Measurements from ENCODE around the gene MICALL1.

Gene MICALL1

GRCh38 chr22:37982938-37983859 lies 77.1 kb downstream of the MICALL1 start:
- Histone ChIP-seq H2BK15ac (ENCODE audit: low read length) (peak overlapping the region; percentile 98), H3K23ac (ENCODE audit: low read depth, low read length, poor library complexity) (peak overlapping the region; percentile 99), H3K4ac (ENCODE audit: low read length) (no peak overlapping the region), H3K4me3 (ENCODE audit: low read length in 2 of 2) (peak overlapping the region in 1 of 2 donors; percentile 27), H4K8ac (ENCODE audit: low read depth, low read length) (no peak overlapping the region), H3K14ac (ENCODE audit: low read length) (no peak overlapping the region), H3K9ac (ENCODE audit: low read depth, low read length, poor library complexity) (peak overlapping the region; percentile 82), H4K91ac (ENCODE audit: low read depth, low read length, poor library complexity) (no peak overlapping the region), H2AFZ (ENCODE audit: low read length) (no peak overlapping the region), H2BK12ac (ENCODE audit: low read length) (peak overlapping the region; percentile 81), H3K18ac (ENCODE audit: low read length) (peak overlapping the region; percentile 96), H3K4me2 (ENCODE audit: insufficient read depth, low read length, poor library complexity, severe bottlenecking) (peak overlapping the region; percentile 52), H2BK120ac (ENCODE audit: low read depth, low read length) (peak overlapping the region; percentile 64), H3K9me3 (replicated peaks in 1 of 2; ENCODE audit: control insufficient read depth in 2 of 2, insufficient read depth in 1 of 2, low read depth in 1 of 2, low read length in 2 of 2) (no peaks in the 10 kb centered on the region), H3K27ac (replicated peaks; ENCODE audit: low read length) (no peak overlapping the region), H3K79me1 (ENCODE audit: low read depth, low read length) (no peaks in the 10 kb centered on the region), H2AK5ac (ENCODE audit: low read depth, low read length) (peak overlapping the region; percentile 99), H3K4me1 (ENCODE audit: control insufficient read depth in 2 of 2, insufficient read depth in 1 of 2, low read depth in 1 of 2, low read length in 2 of 2) (peaks cover 0 to 32% of the 10 kb centered on the region in 2 donors), H3K36me3 (replicated peaks in 1 of 2; ENCODE audit: control insufficient read depth in 2 of 2, insufficient read depth in 2 of 2, low read length in 2 of 2) (peaks cover 0 to 4% of the 10 kb centered on the region in 2 donors), H2BK5ac (ENCODE audit: low read length) (peak overlapping the region; percentile 42), H3K27me3 (ENCODE audit: control insufficient read depth in 3 of 3, insufficient read depth in 3 of 3, low read depth in 1 of 3, low read length in 3 of 3) (peaks cover 0 to 22% (median 10%) of the 10 kb centered on the region in 3 experiments)
- DNase-seq (ENCODE audit: low spot score): no peak
- no CpG with 5 or more reads among the region's 84 CpGs for WGBS, 2 donors (ENCODE audit: extremely low coverage in 2 of 2, insufficient read length in 2 of 2, insufficient replicate concordance in 1 of 2)

GRCh38 chr22:37983860-37984791 lies 78.0 kb downstream of the MICALL1 start, which contains the start of gene SOX10:
Gene SOX10 (minus strand): TSS chr22:37984555. CDS start chr22:37983784, 771 bp downstream.
- no CpG with 5 or more reads among the region's 42 CpGs for WGBS, 2 donors (ENCODE audit: extremely low coverage in 2 of 2, insufficient read length in 2 of 2, insufficient replicate concordance in 1 of 2)
- no peak within 1 kb of the TSS for H4K8ac ChIP-seq (ENCODE audit: low read depth, low read length)

GRCh38 chr22:37985050-37985585 lies 79.0 kb downstream of the MICALL1 start:
- Histone ChIP-seq H3K9ac (ENCODE audit: low read depth, low read length, poor library complexity) (peak overlapping the region; percentile 9), H3K79me1 (ENCODE audit: low read depth, low read length) (no peaks in the 10 kb centered on the region), H2AFZ (ENCODE audit: low read length) (no peak overlapping the region), H2BK12ac (ENCODE audit: low read length) (no peak overlapping the region), H3K27me3 (ENCODE audit: control insufficient read depth in 3 of 3, insufficient read depth in 3 of 3, low read depth in 1 of 3, low read length in 3 of 3) (peaks cover 0 to 22% (median 10%) of the 10 kb centered on the region in 3 experiments), H3K36me3 (replicated peaks in 1 of 2; ENCODE audit: control insufficient read depth in 2 of 2, insufficient read depth in 2 of 2, low read length in 2 of 2) (peaks cover 0 to 4% of the 10 kb centered on the region in 2 donors), H2AK5ac (ENCODE audit: low read depth, low read length) (peak overlapping the region; percentile 91), H3K4me3 (ENCODE audit: low read length in 2 of 2) (no peak overlapping the region), H3K14ac (ENCODE audit: low read length) (peak overlapping the region; percentile 5), H3K27ac (replicated peaks; ENCODE audit: low read length) (no peak overlapping the region), H2BK15ac (ENCODE audit: low read length) (peak overlapping the region; percentile 81), H3K23ac (ENCODE audit: low read depth, low read length, poor library complexity) (no peak overlapping the region), H2BK5ac (ENCODE audit: low read length) (no peak overlapping the region), H3K4me1 (ENCODE audit: control insufficient read depth in 2 of 2, insufficient read depth in 1 of 2, low read depth in 1 of 2, low read length in 2 of 2) (peaks cover 0 to 23% of the 10 kb centered on the region in 2 donors), H3K18ac (ENCODE audit: low read length) (peak overlapping the region; percentile 70), H4K91ac (ENCODE audit: low read depth, low read length, poor library complexity) (no peak overlapping the region), H2BK120ac (ENCODE audit: low read depth, low read length) (no peak overlapping the region), H3K4ac (ENCODE audit: low read length) (no peak overlapping the region), H3K9me3 (replicated peaks in 1 of 2; ENCODE audit: control insufficient read depth in 2 of 2, insufficient read depth in 1 of 2, low read depth in 1 of 2, low read length in 2 of 2) (no peaks in the 10 kb centered on the region), H4K8ac (ENCODE audit: low read depth, low read length) (no peak overlapping the region), H3K4me2 (ENCODE audit: insufficient read depth, low read length, poor library complexity, severe bottlenecking) (no peak overlapping the region)
- DNase-seq (ENCODE audit: low spot score): no peak
- WGBS, 2 donors (ENCODE audit: extremely low coverage in 2 of 2, insufficient read length in 2 of 2, insufficient replicate concordance in 1 of 2): no CpG with 5 or more reads among the region's 9 CpGs

More at GRCh38 chr22:37983860-37984791, 78.0 kb downstream of the MICALL1 start, which contains the start of gene SOX10:
- H2BK5ac ChIP-seq (ENCODE audit: low read length): peak within 1 kb of the TSS; percentile 42
- H3K27me3 ChIP-seq (ENCODE audit: control insufficient read depth in 3 of 3, insufficient read depth in 3 of 3, low read depth in 1 of 3, low read length in 3 of 3): peaks cover 0 to 22% (median 10%) of the 10 kb centered on the region in 3 experiments
- H3K27ac ChIP-seq (replicated peaks; ENCODE audit: low read length): no peak within 1 kb of the TSS
- H3K4me3 ChIP-seq (ENCODE audit: low read length in 2 of 2): peak within 1 kb of the TSS in 1 of 2 donors; percentile 43
- peak within 1 kb of the TSS; percentile 81 for H2BK12ac ChIP-seq (ENCODE audit: low read length)
- H2AK5ac ChIP-seq (ENCODE audit: low read depth, low read length): peak within 1 kb of the TSS; percentile 99
- H3K23ac ChIP-seq (ENCODE audit: low read depth, low read length, poor library complexity): peak within 1 kb of the TSS; percentile 99
- H3K18ac ChIP-seq (ENCODE audit: low read length): peak within 1 kb of the TSS; percentile 96
- no peaks in the 10 kb centered on the region for H3K9me3 ChIP-seq (replicated peaks in 1 of 2; ENCODE audit: control insufficient read depth in 2 of 2, insufficient read depth in 1 of 2, low read depth in 1 of 2, low read length in 2 of 2)
- H2AFZ ChIP-seq (ENCODE audit: low read length): no peak within 1 kb of the TSS
- H3K36me3 ChIP-seq (replicated peaks in 1 of 2; ENCODE audit: control insufficient read depth in 2 of 2, insufficient read depth in 2 of 2, low read length in 2 of 2): peaks cover 0 to 4% of the 10 kb centered on the region in 2 donors
- peak within 1 kb of the TSS; percentile 5 for H3K14ac ChIP-seq (ENCODE audit: low read length)
- peak within 1 kb of the TSS; percentile 98 for H2BK15ac ChIP-seq (ENCODE audit: low read length)
- no peak within 1 kb of the TSS for H4K91ac ChIP-seq (ENCODE audit: low read depth, low read length, poor library complexity)
- peak within 1 kb of the TSS; percentile 82 for H3K9ac ChIP-seq (ENCODE audit: low read depth, low read length, poor library complexity)
- no peaks in the 10 kb centered on the region for H3K79me1 ChIP-seq (ENCODE audit: low read depth, low read length)
- peak within 1 kb of the TSS; percentile 64 for H2BK120ac ChIP-seq (ENCODE audit: low read depth, low read length)
- H3K4ac ChIP-seq (ENCODE audit: low read length): no peak within 1 kb of the TSS
- H3K4me1 ChIP-seq (ENCODE audit: control insufficient read depth in 2 of 2, insufficient read depth in 1 of 2, low read depth in 1 of 2, low read length in 2 of 2): peaks cover 0 to 32% of the 10 kb centered on the region in 2 donors
- peak within 1 kb of the TSS; percentile 52 for H3K4me2 ChIP-seq (ENCODE audit: insufficient read depth, low read length, poor library complexity, severe bottlenecking)
- DNase-seq (ENCODE audit: low spot score): no peak
